BLaER1 treated with 17β-estradiol and CSF1 and Interleukin-3, amounts not matched to agents 10 nM and 100 nM (cell line): ENCODE measurements around the gene NUP62CL.

ENCODE experiments used
- H3K27ac ChIP-seq, 11 experiments: shearing (Covaris generic); formaldehyde crosslinking; 2 replicates each; pipeline ENCODE4 v1.8.1; 2022
- H3K27me3 ChIP-seq, 11 experiments: shearing (Covaris generic); formaldehyde crosslinking; 2 replicates each; pipeline ENCODE4 v1.8.1; 2022
- H3K36me3 ChIP-seq, 11 experiments: shearing (Covaris generic); formaldehyde crosslinking; 2 replicates each; pipeline ENCODE4 v1.8.1; 2022
- H3K4me1 ChIP-seq, 10 experiments: shearing (Covaris generic); formaldehyde crosslinking; 2 replicates each; pipeline ENCODE4 v1.8.1; 2022
- H3K4me2 ChIP-seq, 11 experiments: shearing (Covaris generic); formaldehyde crosslinking; 2 replicates each; pipeline ENCODE4 v1.8.1; 2022
- H3K4me3 ChIP-seq, 10 experiments: shearing (Covaris generic); formaldehyde crosslinking; 2 replicates each; pipeline ENCODE4 v1.8.1; 2022
- H3K9ac ChIP-seq, 11 experiments: shearing (Covaris generic); formaldehyde crosslinking; 2 replicates each; pipeline ENCODE4 v1.8.1; 2022
- H3K9me3 ChIP-seq, 11 experiments: shearing (Covaris generic); formaldehyde crosslinking; replicated peaks in 1 of 11; 2 replicates each; pipeline ENCODE4 v1.8.1; 2022
- H4K20me1 ChIP-seq, 11 experiments: shearing (Covaris generic); formaldehyde crosslinking; 2 replicates each; pipeline ENCODE4 v1.8.1; 2022
- Cebpa-rat ChIP-seq, 11 experiments: shearing (Covaris generic); IDR thresholded peaks; 2 replicates each; pipeline ENCODE4 v1.8.1; 2022

Gene NUP62CL

GRCh38 chrX:107154787-107155620, 51.2 kb downstream of the NUP62CL start:
- Histone ChIP-seq H3K4me3 (no peak overlapping the region), H3K27me3 (peaks cover 31 to 50% (median 42%) of the 10 kb centered on the region in 11 experiments), H3K4me1 (peaks cover 0 to 10% (median 0%) of the 10 kb centered on the region in 10 experiments; a peak in 8 of 20 replicates), H3K9me3 (peaks cover 0 to 17% (median 6%) of the 10 kb centered on the region in 11 experiments; a peak in 11 of 22 replicates), H3K4me2 (peak overlapping the region in 4 of 11 experiments; percentile 3 to 42 (median 10); a peak in 4 of 22 replicates), H3K9ac (no peak overlapping the region), H3K27ac (peak overlapping the region in 2 of 11 experiments; percentile 22 to 35; a peak in 2 of 22 replicates), H3K36me3 (no peaks in the 10 kb centered on the region), H4K20me1 (no peaks in the 10 kb centered on the region)
- TF ChIP-seq Cebpa-rat (IDR thresholded peaks at IDR 0.05): 0 out of 22 replicates have a peak, but pooled peaks of 1 of the 11 experiments have one; percentile 16

GRCh38 chrX:107153005-107153404, 53.2 kb downstream of the NUP62CL start:
- no peak overlapping the region for H3K4me2 ChIP-seq
- H3K4me1 ChIP-seq: peaks cover 0 to 10% (median 0%) of the 10 kb centered on the region in 10 experiments; a peak in 8 of 20 replicates
- no peak overlapping the region for H3K4me3 ChIP-seq
- peaks cover 46 to 70% (median 58%) of the 10 kb centered on the region in 11 experiments for H3K27me3 ChIP-seq
- H3K9ac ChIP-seq: no peak overlapping the region
- peaks cover 0 to 17% (median 6%) of the 10 kb centered on the region in 11 experiments; a peak in 11 of 22 replicates for H3K9me3 ChIP-seq
- no peaks in the 10 kb centered on the region for H3K36me3 ChIP-seq
- no peak overlapping the region for H3K27ac ChIP-seq
- TF ChIP-seq Cebpa-rat (IDR thresholded peaks at IDR 0.05): no peak
- H4K20me1 ChIP-seq: no peaks in the 10 kb centered on the region

GRCh38 chrX:107146670-107147069, 59.6 kb downstream of the NUP62CL start:
- TF ChIP-seq Cebpa-rat (IDR thresholded peaks at IDR 0.05): no peak
- H3K9me3 ChIP-seq: no peaks in the 10 kb centered on the region
- H3K9ac ChIP-seq: no peak overlapping the region
- H3K36me3 ChIP-seq: no peaks in the 10 kb centered on the region
- H3K4me2 ChIP-seq: no peak overlapping the region
- no peak overlapping the region for H3K27ac ChIP-seq
- no peaks in the 10 kb centered on the region for H3K4me1 ChIP-seq
- H4K20me1 ChIP-seq: no peaks in the 10 kb centered on the region
- H3K4me3 ChIP-seq: no peak overlapping the region
- peaks cover 60 to 100% (median 90%) of the 10 kb centered on the region in 11 experiments for H3K27me3 ChIP-seq

GRCh38 chrX:107135965-107136307, 70.3 kb downstream of the NUP62CL start:
- peaks cover 0 to 21% (median 0%) of the 10 kb centered on the region in 10 experiments; a peak in 8 of 20 replicates for H3K4me1 ChIP-seq
- H3K9me3 ChIP-seq: peaks cover 0 to 6% (median 0%) of the 10 kb centered on the region in 11 experiments; a peak in 1 of 22 replicates
- no peaks in the 10 kb centered on the region; a peak in 1 of 22 replicates for H4K20me1 ChIP-seq
- H3K9ac ChIP-seq: no peak overlapping the region
- H3K27ac ChIP-seq: peak overlapping the region in 3 of 11 experiments; percentile 15 to 68 (median 64); a peak in 5 of 22 replicates
- TF ChIP-seq Cebpa-rat (IDR thresholded peaks at IDR 0.05): no peak
- H3K4me2 ChIP-seq: peak overlapping the region in 6 of 11 experiments; percentile 0 to 64 (median 44); a peak in 8 of 22 replicates
- H3K27me3 ChIP-seq: peaks cover 81 to 100% (median 98%) of the 10 kb centered on the region in 11 experiments
- no peak overlapping the region for H3K4me3 ChIP-seq
- H3K36me3 ChIP-seq: no peaks in the 10 kb centered on the region

GRCh38 chrX:107135049-107135964, 70.9 kb downstream of the NUP62CL start:
- Histone ChIP-seq H3K9ac (no peak overlapping the region), H3K27me3 (peaks cover 80 to 100% (median 97%) of the 10 kb centered on the region in 11 experiments), H3K27ac (peak overlapping the region in 4 of 11 experiments; percentile 16 to 68 (median 49); a peak in 6 of 22 replicates), H3K9me3 (peaks cover 0 to 6% (median 0%) of the 10 kb centered on the region in 11 experiments; a peak in 1 of 22 replicates), H4K20me1 (no peaks in the 10 kb centered on the region; a peak in 1 of 22 replicates), H3K4me3 (no peak overlapping the region), H3K4me2 (peak overlapping the region in 6 of 11 experiments; percentile 0 to 64 (median 44); a peak in 9 of 22 replicates), H3K36me3 (no peaks in the 10 kb centered on the region), H3K4me1 (peaks cover 0 to 21% (median 0%) of the 10 kb centered on the region in 10 experiments; a peak in 8 of 20 replicates)
- TF ChIP-seq Cebpa-rat (IDR thresholded peaks at IDR 0.05): 0 out of 22 replicates have a peak, but pooled peaks of 1 of the 11 experiments have one; percentile 43

GRCh38 chrX:107123750-107124149, 82.5 kb downstream of the NUP62CL start:
- no peak for TF ChIP-seq Cebpa-rat (IDR thresholded peaks at IDR 0.05)
- peaks cover 0 to 6% (median 0%) of the 10 kb centered on the region in 10 experiments; a peak in 1 of 20 replicates for H3K4me1 ChIP-seq
- H3K27me3 ChIP-seq: peaks cover 60 to 100% (median 97%) of the 10 kb centered on the region in 11 experiments
- no peak overlapping the region for H3K27ac ChIP-seq
- H3K4me2 ChIP-seq: no peak overlapping the region
- H3K9me3 ChIP-seq: no peaks in the 10 kb centered on the region
- H4K20me1 ChIP-seq: no peaks in the 10 kb centered on the region
- no peaks in the 10 kb centered on the region for H3K36me3 ChIP-seq
- H3K4me3 ChIP-seq: no peak overlapping the region
- no peak overlapping the region for H3K9ac ChIP-seq

GRCh38 chrX:107119283-107119682, 87.0 kb downstream of the NUP62CL start:
- peaks cover 16 to 26% (median 24%) of the 10 kb centered on the region in 11 experiments; a peak in 20 of 22 replicates for H3K36me3 ChIP-seq
- no peak overlapping the region for H3K9ac ChIP-seq
- no peaks in the 10 kb centered on the region for H3K9me3 ChIP-seq
- peak overlapping the region in 9 of 11 experiments; percentile 25 to 70 (median 55); a peak in 9 of 22 replicates for H3K4me2 ChIP-seq
- peaks cover 68 to 100% (median 98%) of the 10 kb centered on the region in 11 experiments for H3K27me3 ChIP-seq
- peaks cover 0 to 15% (median 6%) of the 10 kb centered on the region in 10 experiments; a peak in 8 of 20 replicates for H3K4me1 ChIP-seq
- H3K27ac ChIP-seq: no peak overlapping the region
- TF ChIP-seq Cebpa-rat (IDR thresholded peaks at IDR 0.05): no peak
- H3K4me3 ChIP-seq: no peak overlapping the region
- no peaks in the 10 kb centered on the region for H4K20me1 ChIP-seq
